HG03469 (cell line): ENCODE measurements around the gene TMEM40.
"Not testable (repeated sequence)": the region's sequence is repeated elsewhere in the genome, so short reads cannot be mapped to it uniquely, and the experiment has no call there.

Source experiments
- ATAC-seq: cut with Tn5 transposase; IDR thresholded peaks from one replicate; pipeline ENCODE4 v1.9.1; 2021; ENCODE audit warnings: mild to moderate bottlenecking, moderate library complexity, moderate number of reproducible peaks; ENCODE audit not compliant: unreplicated experiment

The TMEM40 gene, protein sequence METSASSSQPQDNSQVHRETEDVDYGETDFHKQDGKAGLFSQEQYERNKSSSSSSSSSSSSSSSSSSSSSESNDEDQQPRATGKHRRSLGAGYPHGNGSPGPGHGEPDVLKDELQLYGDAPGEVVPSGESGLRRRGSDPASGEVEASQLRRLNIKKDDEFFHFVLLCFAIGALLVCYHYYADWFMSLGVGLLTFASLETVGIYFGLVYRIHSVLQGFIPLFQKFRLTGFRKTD

GRCh38 chr3:12759097-12759679, at the start of gene TMEM40:
Gene TMEM40 (minus strand): TSS chr3:12759259. CDS start chr3:12749832, 9,427 bp downstream.
- no peak for ATAC-seq

GRCh38 chr3:12808587-12808986, 49.5 kb upstream of the TMEM40 start:
- ATAC-seq: no peak

GRCh38 chr3:12807601-12808359, 48.7 kb upstream of the TMEM40 start:
- ATAC-seq: no peak

- no peak for ATAC-seq
These were observed 48.0 kb upstream of the TMEM40 start for GRCh38 chr3:12807066-12807465.

DNA sequence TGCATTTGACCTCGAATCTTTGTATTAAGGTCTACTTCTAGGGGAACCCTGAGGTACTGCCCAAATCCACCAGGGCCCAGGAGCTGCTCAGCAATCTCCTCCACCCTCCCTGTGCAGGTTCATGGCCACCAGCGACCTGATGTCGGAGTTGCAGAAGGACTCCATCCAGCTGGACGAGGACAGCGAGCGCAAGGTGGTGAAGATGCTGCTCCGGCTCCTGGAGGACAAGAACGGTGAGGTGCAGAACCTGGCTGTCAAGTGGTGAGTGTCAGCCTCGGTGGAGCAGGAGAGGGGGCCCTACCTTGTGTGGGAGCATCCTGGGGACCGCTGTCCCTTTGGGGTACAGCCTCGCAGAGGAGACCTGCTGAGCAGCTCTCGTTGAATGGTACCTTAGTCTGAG, 44.3 kb upstream of the TMEM40 start:
- no peak for ATAC-seq

DNA sequence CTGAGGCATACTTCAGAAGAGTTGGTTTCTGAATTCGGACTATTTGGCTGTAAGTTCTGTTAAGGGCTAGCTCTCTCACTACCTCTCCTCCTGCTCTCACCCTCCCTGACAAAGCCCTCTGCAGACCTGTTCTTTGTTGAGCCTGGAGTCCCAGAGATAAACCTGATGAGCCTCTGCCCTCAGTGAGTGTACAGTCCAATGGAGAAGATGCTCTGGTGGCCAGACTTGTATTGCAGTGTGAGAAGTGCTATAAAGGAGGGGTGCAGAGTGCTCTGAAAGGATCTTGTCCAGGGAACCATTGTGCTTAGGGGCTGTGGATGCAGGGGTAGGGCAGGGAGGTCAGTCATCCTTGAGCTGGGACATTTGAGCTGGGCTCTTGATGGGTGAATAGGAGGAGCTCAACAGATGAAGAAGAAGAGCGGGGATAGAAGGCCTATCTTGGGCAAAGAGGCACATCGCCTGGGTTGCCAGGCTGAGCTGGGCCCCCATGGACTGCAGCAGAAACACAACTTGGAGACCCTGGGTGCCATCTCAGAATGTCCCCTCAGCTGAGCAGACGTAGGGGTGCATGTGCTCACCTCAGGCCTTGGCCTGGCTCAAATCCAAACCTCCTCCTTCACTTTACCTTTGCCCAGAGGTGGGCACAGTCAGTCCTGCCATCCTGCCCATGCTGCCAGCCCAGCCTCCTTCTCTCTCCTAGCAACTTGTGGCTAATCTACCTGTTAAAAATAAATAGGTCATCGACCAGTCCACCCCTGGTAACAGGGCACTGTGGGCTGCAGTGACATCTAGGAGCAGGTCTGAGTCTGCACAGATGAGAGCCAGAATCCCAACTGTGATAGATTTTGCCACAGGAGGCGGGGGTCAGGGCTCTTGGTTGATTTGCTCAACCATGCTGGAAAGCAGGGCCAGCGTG, 40.7 kb upstream of the TMEM40 start:
- no peak for ATAC-seq

DNA sequence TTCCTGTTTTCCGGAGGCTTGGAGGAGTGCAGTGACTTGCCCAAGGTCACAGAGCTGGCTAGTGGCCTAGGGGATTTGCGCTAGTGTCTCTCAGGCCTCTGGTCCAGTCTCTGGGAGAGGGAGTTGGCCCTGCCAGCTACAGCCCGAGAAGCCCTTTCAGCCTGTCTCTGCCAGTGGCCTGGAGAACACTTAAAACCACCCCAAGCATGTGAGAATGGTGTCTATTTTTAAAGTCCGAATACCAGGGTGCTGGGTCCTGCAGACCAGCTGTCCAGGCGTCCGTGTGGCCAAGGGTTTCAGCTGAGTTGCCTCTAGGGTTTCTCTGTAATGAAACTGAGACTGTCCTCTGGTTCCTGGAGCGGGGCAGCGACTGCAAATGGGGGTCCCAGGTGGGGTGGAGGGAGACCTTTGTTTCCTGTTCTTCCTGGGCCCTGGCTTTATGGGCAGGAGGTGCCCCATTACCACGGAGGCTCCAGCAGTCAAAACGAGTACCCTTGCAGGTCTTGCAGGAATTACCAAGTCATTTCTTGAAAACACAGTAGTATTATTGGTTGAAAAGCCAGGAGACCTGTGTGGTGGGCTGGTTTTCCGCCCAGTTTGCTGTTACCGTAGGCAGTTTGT, 39.6 kb upstream of the TMEM40 start:
- no peak for ATAC-seq

DNA sequence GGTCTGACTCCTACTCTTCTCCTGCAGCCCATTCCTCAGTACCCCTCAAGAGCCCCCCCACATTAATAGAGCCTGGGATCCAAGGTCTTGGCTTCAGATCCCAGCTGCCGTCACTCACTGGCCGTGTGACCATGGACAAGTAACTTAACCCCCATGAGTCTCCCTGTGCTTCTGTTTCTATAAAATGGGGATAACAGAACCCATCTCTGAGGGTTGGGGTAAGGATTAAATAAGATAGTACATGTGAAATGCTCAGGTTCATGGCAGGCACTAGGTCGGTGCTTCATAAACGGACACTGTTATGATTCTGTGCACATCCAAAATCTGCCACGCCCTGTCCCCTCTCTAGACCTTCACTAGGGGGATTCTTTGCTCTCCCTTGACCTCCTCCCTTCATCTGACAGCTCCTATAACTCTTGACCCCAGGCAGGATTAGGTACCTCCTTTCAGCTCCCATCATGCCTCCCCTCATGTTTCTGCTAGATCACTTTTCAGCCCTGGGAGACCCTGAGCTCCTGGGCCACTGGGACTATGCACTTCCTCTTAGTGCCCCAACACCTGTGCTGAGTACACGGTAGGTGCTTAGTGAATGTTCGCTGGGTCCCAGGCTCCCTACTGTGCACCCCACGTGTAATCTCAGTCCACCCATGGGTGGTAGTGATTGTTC, 39.0 kb upstream of the TMEM40 start:
- ATAC-seq: no peak

DNA sequence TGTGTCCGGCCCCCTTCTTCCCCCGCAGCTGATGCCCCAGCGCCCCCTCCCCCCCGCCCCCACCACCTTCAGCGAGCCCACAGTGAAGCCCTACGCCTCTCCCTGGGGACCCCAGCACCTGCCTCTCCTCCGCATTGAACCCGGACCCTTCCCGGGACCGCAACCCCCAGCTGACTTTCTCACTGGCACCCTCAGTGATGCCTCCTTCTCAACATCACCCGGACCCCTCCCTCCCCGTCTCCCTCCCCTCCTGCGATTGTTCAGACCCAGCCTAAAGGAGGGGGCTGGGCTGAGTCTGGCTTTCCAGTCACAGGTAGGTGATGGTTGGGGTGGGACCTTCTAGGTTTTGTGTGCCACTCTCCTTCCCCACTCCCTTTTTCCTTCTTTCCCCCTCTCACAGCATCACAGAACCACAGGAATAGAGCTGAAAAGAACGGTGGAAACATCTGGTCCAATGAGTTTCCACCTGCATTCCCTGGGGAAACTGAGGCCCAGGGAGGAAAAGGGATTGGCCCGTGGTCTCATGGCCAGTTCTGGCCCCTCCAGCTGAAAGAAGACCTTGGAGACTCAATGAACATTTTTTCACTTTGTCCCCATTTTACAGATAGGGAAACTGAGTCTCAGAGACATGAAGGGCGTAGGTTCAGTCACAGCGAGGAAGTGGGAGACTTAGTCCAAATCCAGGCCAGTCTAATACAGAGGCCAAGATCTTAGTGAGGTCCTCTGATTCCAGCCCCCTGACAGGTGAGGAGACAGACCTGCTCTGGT, 38.2 kb upstream of the TMEM40 start:
- ATAC-seq: no peak

GRCh38 chr3:12796171-12797123, 37.4 kb upstream of the TMEM40 start, which contains the start of gene CAND2:
Gene CAND2 (plus strand): TSS chr3:12796680. CDS start chr3:12796721, 41 bp downstream.
- ATAC-seq: no peak

- no peak for ATAC-seq
These were observed 34.6 kb upstream of the TMEM40 start for GRCh38 chr3:12793701-12794100.

DNA sequence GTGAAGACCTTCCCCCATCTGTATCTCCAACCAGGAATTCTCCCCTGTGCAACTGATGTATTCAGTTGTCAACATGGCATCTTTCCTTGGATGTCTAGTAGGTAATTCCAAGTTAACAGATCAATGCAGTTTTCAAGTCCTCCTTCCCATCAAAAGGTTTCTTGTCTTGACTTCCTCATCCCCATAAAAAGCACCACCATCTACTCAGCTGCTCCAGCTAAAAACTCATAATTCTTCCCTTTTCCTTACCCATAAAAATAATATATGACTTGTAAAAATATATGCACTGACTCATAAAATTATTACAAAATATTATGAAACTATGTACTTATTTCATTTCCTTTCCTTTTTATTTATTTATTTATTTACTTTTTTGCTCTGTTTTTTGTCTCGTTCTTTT, 32.4 kb upstream of the TMEM40 start:
- no peak for ATAC-seq

- not testable (repeated sequence) for ATAC-seq
These were observed 29.1 kb upstream of the TMEM40 start for GRCh38 chr3:12787967-12788690.

DNA sequence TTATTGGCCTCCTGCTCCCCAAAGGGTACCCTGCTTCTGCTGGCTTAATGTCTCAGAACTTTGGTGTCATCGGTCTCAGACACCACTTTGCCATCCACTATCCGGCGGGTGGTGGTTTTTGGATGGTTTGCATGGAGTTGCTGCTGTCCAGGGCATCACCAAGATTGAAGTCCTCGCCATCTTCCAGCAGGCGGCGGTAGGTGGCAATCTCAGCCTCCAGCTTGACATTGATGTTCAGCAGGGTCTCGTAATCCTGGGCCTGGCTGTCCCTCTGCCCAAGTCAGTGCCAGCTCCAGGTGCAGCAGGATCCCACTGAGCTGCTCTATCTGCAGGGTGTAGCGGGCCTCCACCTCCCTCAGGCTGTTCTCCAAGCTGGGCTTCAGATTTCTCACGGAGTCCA, 28.3 kb upstream of the TMEM40 start:
- ATAC-seq: not testable (repeated sequence)

GRCh38 chr3:12785096-12785495, 26.0 kb upstream of the TMEM40 start:
- no peak for ATAC-seq

GRCh38 chr3:12782172-12782815, 23.2 kb upstream of the TMEM40 start:
- no peak for ATAC-seq

GRCh38 chr3:12780751-12781150, 21.7 kb upstream of the TMEM40 start:
- ATAC-seq: no peak
